Measurements from ENCODE around the gene SPTLC2. TPM values are rescaled to one million over a fixed set of nuclear protein-coding genes. Genes with fewer than 3 reads are reported as not detected.
"Not testable (repeated sequence)": the region's sequence is repeated elsewhere in the genome, so short reads cannot be mapped to it uniquely, and the experiment has no call there.

Gene SPTLC2
- total RNA-seq, 4 donors from 2014 or later = 21.6 to 35.5 (median 29.8) TPM

GRCh38 chr14:77590845-77591485 is 25.5 kb downstream of the SPTLC2 start:
- no peak overlapping the region for H3K4me3 ChIP-seq
- H3K36me3 ChIP-seq = peaks cover 0 to 15% (median 0%) of the 10 kb centered on the region in 3 donors
- no peaks in the 10 kb centered on the region for H3K27me3 ChIP-seq
- peaks cover 0 to 39% (median 8%) of the 10 kb centered on the region in 4 donors for H3K4me1 ChIP-seq
- DNase-seq = no peak
- peak overlapping the region; percentile 41 to 73 (median 58) for H3K27ac ChIP-seq
- no peaks in the 10 kb centered on the region for H3K9me3 ChIP-seq
- TF ChIP-seq POLR2A (IDR thresholded peaks at IDR 0.05) = no peak
- TF ChIP-seq CTCF (IDR thresholded peaks at IDR 0.05) = no peak

GRCh38 chr14:77589099-77589498 is 27.3 kb downstream of the SPTLC2 start:
- H3K36me3 ChIP-seq = no peaks in the 10 kb centered on the region
- no peaks in the 10 kb centered on the region for H3K27me3 ChIP-seq
- peak overlapping the region in 3 of 4 donors; percentile 54 to 78 (median 63) for H3K27ac ChIP-seq
- H3K4me1 ChIP-seq = peaks cover 0 to 33% (median 8%) of the 10 kb centered on the region in 4 donors
- H3K4me3 ChIP-seq = no peak overlapping the region
- no peaks in the 10 kb centered on the region for H3K9me3 ChIP-seq
- TF ChIP-seq POLR2A (IDR thresholded peaks at IDR 0.05) = no peak
- TF ChIP-seq CTCF (IDR thresholded peaks at IDR 0.05) = no peak
- no peak for DNase-seq

GRCh38 chr14:77588411-77589025 is 27.9 kb downstream of the SPTLC2 start:
- DNase-seq = peak in 1 of 3 donors; percentile 67
- not testable (repeated sequence) for H3K36me3 ChIP-seq, H3K27me3 ChIP-seq, H3K9me3 ChIP-seq, H3K4me3 ChIP-seq
- Histone ChIP-seq H3K27ac (peak overlapping the region in 1 of 4 donors; percentile 63), H3K4me1 (peaks cover 0 to 33% (median 5%) of the 10 kb centered on the region in 4 donors)

GRCh38 chr14:77585385-77585784 is 31.1 kb downstream of the SPTLC2 start:
- H3K36me3 ChIP-seq = no peaks in the 10 kb centered on the region
- no peak overlapping the region for H3K4me3 ChIP-seq
- H3K4me1 ChIP-seq = peaks cover 0 to 25% (median 5%) of the 10 kb centered on the region in 4 donors
- H3K9me3 ChIP-seq = no peaks in the 10 kb centered on the region
- no peak for DNase-seq
- H3K27ac ChIP-seq = no peak overlapping the region
- TF ChIP-seq POLR2A (IDR thresholded peaks at IDR 0.05) (no peak), CTCF (IDR thresholded peaks at IDR 0.05) (no peak)
- H3K27me3 ChIP-seq = no peaks in the 10 kb centered on the region

GRCh38 chr14:77584809-77585208 is 31.6 kb downstream of the SPTLC2 start:
- Histone ChIP-seq H3K27me3 (no peaks in the 10 kb centered on the region), H3K27ac (no peak overlapping the region), H3K4me3 (no peak overlapping the region), H3K9me3 (no peaks in the 10 kb centered on the region), H3K4me1 (peaks cover 0 to 23% (median 5%) of the 10 kb centered on the region in 4 donors), H3K36me3 (no peaks in the 10 kb centered on the region)
- TF ChIP-seq CTCF (IDR thresholded peaks at IDR 0.05) (no peak), POLR2A (IDR thresholded peaks at IDR 0.05) (no peak)
- no peak for DNase-seq

GRCh38 chr14:77583657-77584056 is 32.8 kb downstream of the SPTLC2 start:
- H3K27ac ChIP-seq = no peak overlapping the region
- TF ChIP-seq POLR2A (IDR thresholded peaks at IDR 0.05) (no peak), CTCF (IDR thresholded peaks at IDR 0.05) (no peak)
- no peak for DNase-seq
- H3K4me3 ChIP-seq = no peak overlapping the region
- no peaks in the 10 kb centered on the region for H3K36me3 ChIP-seq
- H3K4me1 ChIP-seq = peaks cover 0 to 15% (median 2%) of the 10 kb centered on the region in 4 donors
- no peaks in the 10 kb centered on the region for H3K27me3 ChIP-seq
- H3K9me3 ChIP-seq = no peaks in the 10 kb centered on the region
